ENCODE results near the gene EPC2.

EPC2 gene

DNA sequence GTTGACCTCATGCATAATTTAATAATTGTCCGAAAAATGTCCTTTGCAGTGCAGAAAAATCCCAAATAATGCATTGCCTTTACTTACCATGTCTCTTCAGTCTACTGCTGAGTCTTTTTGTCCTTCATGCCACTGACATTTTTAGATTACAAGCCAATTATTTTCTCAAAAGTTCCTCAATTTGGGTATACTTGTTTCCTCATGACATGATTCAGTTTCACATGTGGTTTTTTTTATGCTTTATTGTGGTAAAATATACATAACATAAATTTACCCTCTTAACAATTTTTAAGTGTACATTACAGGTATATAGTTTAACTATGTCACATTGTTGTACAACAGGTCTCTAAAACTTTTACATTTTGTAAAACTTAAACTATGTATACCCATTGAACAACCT is 81.0 kb downstream of the EPC2 start:
- no peak for DNase-seq (ENCODE audit: low read depth in 1 of 2, low spot score in 1 of 2)
- no peak for TF ChIP-seq JUND (IDR thresholded peaks at IDR 0.05; ENCODE audit: low read depth)
- in situ Hi-C loops (cut with HindIII; ENCODE audit: low pct_unique_long_range_greater_than_20kb, low sequenced_read_pairs), result no loop called here

DNA sequence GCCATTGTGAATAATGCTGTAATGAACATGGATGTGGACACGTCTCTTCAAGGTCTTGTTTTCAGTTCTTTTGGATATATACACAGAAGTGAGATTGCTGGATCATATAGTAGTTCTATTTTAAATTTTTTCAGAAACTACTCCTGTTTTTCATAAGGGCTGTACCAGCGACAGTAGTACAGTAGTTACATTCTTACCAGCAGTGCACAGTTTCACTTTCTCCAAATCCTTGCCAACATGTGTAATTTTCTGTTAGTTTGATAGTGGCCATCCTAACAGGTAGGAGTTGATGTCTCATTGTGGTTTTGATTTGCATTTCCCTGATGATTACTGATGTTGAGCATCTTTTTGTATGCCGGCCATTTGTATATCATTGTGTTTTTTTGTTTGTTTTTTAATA is 81.7 kb downstream of the EPC2 start:
- DNase-seq (ENCODE audit: low read depth in 1 of 2, low spot score in 1 of 2), result no peak
- in situ Hi-C loops (cut with HindIII; ENCODE audit: low pct_unique_long_range_greater_than_20kb, low sequenced_read_pairs), result no loop called here
- no peak for TF ChIP-seq JUND (IDR thresholded peaks at IDR 0.05; ENCODE audit: low read depth)

GRCh38 chr2:148730085-148730484 is 85.5 kb downstream of the EPC2 start:
- in situ Hi-C loops (cut with HindIII; ENCODE audit: low pct_unique_long_range_greater_than_20kb, low sequenced_read_pairs), result no loop called here
- TF ChIP-seq JUND (IDR thresholded peaks at IDR 0.05; ENCODE audit: low read depth), result no peak

GRCh38 chr2:148737742-148738141 is 93.2 kb downstream of the EPC2 start:
- in situ Hi-C loops (cut with HindIII; ENCODE audit: low pct_unique_long_range_greater_than_20kb, low sequenced_read_pairs), result no loop called here
- DNase-seq (ENCODE audit: low read depth in 1 of 2, low spot score in 1 of 2), result no peak
- TF ChIP-seq JUND (IDR thresholded peaks at IDR 0.05; ENCODE audit: low read depth), result no peak

More at GRCh38 chr2:148730085-148730484, 85.5 kb downstream of the EPC2 start:
- DNase-seq (ENCODE audit: low read depth in 1 of 2, low spot score in 1 of 2), result no peak

DNA sequence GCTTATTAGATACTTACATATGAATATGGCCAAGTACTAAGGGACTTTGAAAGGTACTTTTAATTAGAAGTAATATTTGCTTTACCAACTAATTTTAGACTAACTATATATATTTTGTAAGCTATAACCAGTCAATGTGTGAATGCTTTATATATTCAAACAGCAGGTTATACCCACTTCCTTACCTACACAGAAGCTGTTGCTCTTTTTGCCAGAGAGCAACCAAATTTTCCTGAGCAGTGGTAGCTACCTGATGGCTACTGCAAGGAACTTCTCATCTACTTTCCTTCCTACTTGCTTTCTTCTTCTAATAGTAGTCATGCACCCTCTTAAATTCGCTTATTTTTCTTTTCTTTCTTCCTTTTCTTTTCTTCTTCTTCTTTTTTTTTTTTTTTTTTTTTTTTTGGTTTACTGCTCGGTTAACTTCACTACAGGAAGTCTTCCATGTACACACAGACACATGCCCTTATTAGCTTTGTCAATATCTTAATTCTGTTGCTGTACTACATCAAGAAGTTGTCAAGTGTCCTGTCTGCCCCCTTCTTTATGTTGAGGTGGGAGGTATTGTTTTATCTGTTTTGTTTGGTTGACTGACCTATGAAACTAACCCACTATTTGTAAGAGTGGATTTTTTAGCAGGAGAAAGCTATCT is 95.0 kb downstream of the EPC2 start:
- no peak for DNase-seq (ENCODE audit: low read depth in 1 of 2, low spot score in 1 of 2)
- TF ChIP-seq JUND (IDR thresholded peaks at IDR 0.05; ENCODE audit: low read depth), result no peak
- in situ Hi-C loops (cut with HindIII; ENCODE audit: low pct_unique_long_range_greater_than_20kb, low sequenced_read_pairs), result no loop called here

DNA sequence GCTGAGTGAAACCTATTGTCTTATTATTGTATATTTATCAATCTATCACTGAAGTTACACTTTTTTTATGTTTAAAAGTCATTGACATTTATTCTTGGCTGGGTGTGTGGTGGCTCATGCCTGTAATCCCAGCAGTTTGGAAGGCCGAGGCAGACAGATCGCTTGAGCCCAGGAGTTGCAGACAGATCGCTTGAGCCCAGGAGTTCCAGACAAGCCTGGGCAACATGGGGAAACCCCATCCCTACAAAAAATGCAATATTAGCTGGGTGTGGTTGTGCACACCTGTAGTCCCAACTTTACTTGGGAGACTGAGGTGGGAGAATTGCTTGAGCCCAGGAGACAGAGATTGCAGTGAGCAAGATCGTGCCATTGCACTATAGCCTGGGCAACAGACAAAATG is 97.8 kb downstream of the EPC2 start:
- DNase-seq (ENCODE audit: low read depth in 1 of 2, low spot score in 1 of 2), result no peak
- in situ Hi-C loops (cut with HindIII; ENCODE audit: low pct_unique_long_range_greater_than_20kb, low sequenced_read_pairs), result no loop called here
- TF ChIP-seq JUND (IDR thresholded peaks at IDR 0.05; ENCODE audit: low read depth), result no peak

DNA sequence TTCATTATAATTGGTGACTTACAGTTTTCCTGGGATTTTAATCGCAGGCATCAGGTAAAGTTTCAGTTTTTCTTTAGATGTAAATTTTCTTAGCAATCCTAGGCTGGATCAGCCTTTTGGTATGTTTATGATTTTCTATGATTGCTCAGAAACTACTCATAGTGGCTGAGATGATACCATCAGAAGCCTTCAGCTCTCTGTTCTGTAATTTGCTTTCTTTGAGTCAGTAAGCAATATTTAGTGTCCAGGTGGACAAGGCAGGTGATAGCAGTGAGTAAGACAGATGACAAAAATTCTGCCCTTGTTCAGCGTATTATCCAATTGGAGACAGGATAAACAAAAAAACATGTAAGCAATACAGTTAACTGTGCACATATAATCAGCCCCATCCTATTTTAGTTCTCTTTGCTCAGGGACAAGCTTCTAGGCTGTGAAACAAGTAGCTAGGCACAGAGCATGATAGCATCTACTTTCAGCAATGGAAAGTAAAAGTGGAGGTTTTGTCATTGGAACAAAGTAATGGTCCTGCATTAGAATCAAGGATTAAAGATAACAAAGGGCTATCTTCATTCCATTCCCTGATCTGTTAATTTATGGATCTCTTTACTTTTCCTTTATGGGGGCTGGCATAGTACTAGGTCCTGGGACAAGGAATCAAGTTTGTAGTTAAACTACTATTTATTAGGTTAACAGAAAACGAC is 100.8 kb downstream of the EPC2 start:
- in situ Hi-C loops (cut with HindIII; ENCODE audit: low pct_unique_long_range_greater_than_20kb, low sequenced_read_pairs), result no loop called here
- TF ChIP-seq JUND (IDR thresholded peaks at IDR 0.05; ENCODE audit: low read depth), result no peak
- no peak for DNase-seq (ENCODE audit: low read depth in 1 of 2, low spot score in 1 of 2)

DNA sequence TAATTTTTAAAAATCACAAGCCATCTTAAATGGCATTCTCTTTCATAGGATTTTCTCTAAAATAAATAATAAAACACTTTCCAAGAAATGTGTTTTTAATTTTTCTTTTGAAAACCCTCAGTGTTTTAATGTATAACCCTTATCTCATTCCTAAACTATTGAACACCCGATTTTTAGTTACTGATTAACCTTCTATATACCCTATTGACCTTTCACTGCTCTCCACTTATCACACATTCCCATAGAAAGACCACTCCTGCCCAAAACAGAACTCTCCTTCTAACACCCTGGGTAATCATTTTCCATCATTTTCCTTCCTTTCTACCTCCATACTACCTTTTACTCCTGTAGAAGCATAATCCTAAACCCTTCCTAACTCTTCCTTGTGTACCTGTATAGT is 102.4 kb downstream of the EPC2 start:
- in situ Hi-C loops (cut with HindIII; ENCODE audit: low pct_unique_long_range_greater_than_20kb, low sequenced_read_pairs), result no loop called here
- DNase-seq (ENCODE audit: low read depth in 1 of 2, low spot score in 1 of 2), result no peak

GRCh38 chr2:148751907-148752306 is 107.4 kb downstream of the EPC2 start:
- TF ChIP-seq JUND (IDR thresholded peaks at IDR 0.05; ENCODE audit: low read depth), result no peak
- DNase-seq (ENCODE audit: low read depth in 1 of 2, low spot score in 1 of 2), result no peak
- in situ Hi-C loops (cut with HindIII; ENCODE audit: low pct_unique_long_range_greater_than_20kb, low sequenced_read_pairs), result no loop called here

More for the DNA sequence above, 102.4 kb downstream of the EPC2 start:
- no peak for TF ChIP-seq JUND (IDR thresholded peaks at IDR 0.05; ENCODE audit: low read depth)

- in situ Hi-C loops (cut with HindIII; ENCODE audit: low pct_unique_long_range_greater_than_20kb, low sequenced_read_pairs), result no loop called here
- DNase-seq (ENCODE audit: low read depth in 1 of 2, low spot score in 1 of 2), result no peak
- no peak for TF ChIP-seq JUND (IDR thresholded peaks at IDR 0.05; ENCODE audit: low read depth)
These were observed 108.4 kb downstream of the EPC2 start for GRCh38 chr2:148752977-148753376.

GRCh38 chr2:148754864-148755263 is 110.3 kb downstream of the EPC2 start:
- TF ChIP-seq JUND (IDR thresholded peaks at IDR 0.05; ENCODE audit: low read depth), result no peak
- DNase-seq (ENCODE audit: low read depth in 1 of 2, low spot score in 1 of 2), result no peak
- in situ Hi-C loops (cut with HindIII; ENCODE audit: low pct_unique_long_range_greater_than_20kb, low sequenced_read_pairs), result no loop called here

DNA sequence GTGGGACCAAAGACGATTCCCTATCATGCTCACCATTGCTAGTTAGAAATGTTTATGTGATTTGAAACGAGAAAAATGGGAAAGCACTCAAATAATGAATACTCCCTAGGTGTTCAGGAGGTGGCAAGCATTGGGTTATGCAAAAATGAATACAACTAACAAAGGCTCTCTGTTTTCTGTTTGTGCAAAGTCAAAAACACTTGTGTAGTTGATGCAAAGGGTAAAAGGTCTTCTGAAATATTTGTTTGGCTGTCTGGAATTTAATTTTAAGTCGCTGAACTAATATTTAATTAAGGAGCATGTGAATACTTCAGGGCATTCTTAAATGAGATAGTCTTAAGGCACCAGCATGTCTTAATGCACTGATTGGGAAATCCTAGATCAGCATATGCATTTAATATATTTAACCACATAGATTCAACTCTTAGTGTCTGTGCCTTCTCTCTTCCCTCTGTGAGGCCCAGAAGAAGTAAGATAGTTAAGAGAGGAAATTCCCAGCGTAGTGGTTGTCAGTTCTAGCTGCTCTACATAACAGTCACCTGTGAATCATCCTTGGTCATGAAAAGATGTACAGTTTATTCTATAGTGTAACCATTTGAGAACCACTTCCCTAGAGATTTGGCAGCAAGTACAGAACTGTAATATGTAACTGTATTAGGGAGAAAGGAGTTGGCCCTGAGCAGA is 111.9 kb downstream of the EPC2 start:
- in situ Hi-C loops (cut with HindIII; ENCODE audit: low pct_unique_long_range_greater_than_20kb, low sequenced_read_pairs), result no loop called here
- TF ChIP-seq JUND (IDR thresholded peaks at IDR 0.05; ENCODE audit: low read depth), result no peak
- no peak for DNase-seq (ENCODE audit: low read depth in 1 of 2, low spot score in 1 of 2)

DNA sequence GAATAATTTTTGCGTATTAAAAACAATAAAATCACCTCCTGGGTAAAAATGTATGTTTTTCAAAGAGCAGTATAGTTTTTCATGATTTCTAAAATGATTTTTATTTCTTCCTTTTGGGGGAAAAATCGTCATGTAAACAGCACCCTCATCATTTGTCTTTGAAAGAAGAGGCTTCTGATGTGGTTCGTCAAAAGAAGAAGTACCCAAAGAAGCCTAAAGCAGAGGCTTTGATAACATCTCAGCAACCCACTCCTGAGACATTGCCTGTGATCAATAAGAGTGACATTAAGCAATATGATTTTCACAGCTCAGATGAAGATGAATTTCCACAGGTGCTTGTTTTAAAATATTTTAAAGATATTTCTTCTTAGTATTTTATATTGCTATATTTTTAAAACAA is 120.3 kb downstream of the EPC2 start:
- TF ChIP-seq JUND (IDR thresholded peaks at IDR 0.05; ENCODE audit: low read depth), result no peak
- in situ Hi-C loops (cut with HindIII; ENCODE audit: low pct_unique_long_range_greater_than_20kb, low sequenced_read_pairs), result no loop called here
- DNase-seq (ENCODE audit: low read depth in 1 of 2, low spot score in 1 of 2), result no peak

Measured in T47D (cell line).